ENCODE results near the gene GNA14. TPM values are rescaled to one million over a fixed set of nuclear protein-coding genes. Genes with fewer than 3 reads are reported as not detected.

Gene GNA14
- total RNA-seq, 4 donors from 2014 or later = 3.9 to 12.4 (median 8.9) TPM

DNA sequence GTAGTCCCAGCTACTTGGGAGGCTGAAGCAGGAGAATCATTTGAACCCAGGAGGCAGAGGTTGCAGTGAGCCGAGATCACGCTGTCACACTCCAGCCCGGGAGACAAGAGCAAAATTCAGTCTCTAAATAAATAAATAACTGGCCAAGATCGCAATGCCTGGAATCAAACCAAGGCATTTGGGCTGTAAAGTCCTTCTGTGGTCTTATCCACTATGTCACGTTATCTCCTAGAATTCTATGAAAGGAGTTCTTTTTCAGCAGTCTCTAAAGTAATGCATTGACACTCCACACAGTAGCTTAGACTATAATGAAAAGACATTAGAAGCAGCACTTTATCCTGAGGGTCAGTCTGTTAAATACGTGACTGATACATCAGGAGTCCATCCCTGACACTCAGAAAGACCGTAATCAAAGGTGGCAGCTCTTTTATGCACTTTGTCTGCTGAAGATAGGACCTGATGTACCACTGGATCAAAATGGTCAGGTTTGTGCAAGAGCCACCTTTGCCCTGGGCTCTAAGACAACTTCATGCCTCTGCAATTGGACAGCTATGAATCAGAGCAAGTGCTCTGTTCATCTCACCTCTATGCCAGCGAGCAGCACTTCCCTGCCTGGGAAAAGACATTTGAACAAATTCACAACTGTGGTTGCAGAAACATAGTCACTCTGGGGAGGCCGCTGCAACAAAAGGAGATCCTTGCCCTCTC lies 31.7 kb upstream of the GNA14 start:
- Histone ChIP-seq H3K4me1 (no peaks in the 10 kb centered on the region), H3K4me3 (no peak overlapping the region), H3K9me3 (no peaks in the 10 kb centered on the region), H3K27ac (no peak overlapping the region), H3K27me3 (no peaks in the 10 kb centered on the region), H3K36me3 (no peaks in the 10 kb centered on the region)
- DNase-seq = no peak
- TF ChIP-seq CTCF (IDR thresholded peaks at IDR 0.05) = no peak
- TF ChIP-seq POLR2A (IDR thresholded peaks at IDR 0.05) = no peak

DNA sequence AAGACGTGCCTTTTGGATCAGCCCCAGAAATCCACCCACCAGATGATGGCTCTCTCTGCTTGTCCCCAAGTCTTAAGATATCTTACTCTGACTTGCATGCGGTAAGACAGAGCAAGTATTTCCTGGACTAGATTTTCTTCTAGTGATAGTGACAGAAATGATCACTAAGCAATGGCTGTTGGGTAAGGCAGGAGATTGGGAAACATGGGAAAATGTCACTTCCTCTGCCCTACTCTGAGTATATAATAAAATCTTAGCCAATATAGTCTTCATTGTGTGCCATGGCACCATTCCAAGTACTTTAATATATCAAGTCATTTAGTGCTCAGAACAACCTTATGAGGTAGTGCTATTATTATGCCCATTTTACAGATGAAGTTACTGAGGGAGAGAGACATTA lies 31.0 kb upstream of the GNA14 start:
- Histone ChIP-seq H3K9me3 (no peaks in the 10 kb centered on the region), H3K36me3 (no peaks in the 10 kb centered on the region), H3K27me3 (no peaks in the 10 kb centered on the region), H3K4me3 (no peak overlapping the region), H3K27ac (no peak overlapping the region), H3K4me1 (no peaks in the 10 kb centered on the region)
- no peak for DNase-seq
- TF ChIP-seq POLR2A (IDR thresholded peaks at IDR 0.05) (no peak), CTCF (IDR thresholded peaks at IDR 0.05) (no peak)

DNA sequence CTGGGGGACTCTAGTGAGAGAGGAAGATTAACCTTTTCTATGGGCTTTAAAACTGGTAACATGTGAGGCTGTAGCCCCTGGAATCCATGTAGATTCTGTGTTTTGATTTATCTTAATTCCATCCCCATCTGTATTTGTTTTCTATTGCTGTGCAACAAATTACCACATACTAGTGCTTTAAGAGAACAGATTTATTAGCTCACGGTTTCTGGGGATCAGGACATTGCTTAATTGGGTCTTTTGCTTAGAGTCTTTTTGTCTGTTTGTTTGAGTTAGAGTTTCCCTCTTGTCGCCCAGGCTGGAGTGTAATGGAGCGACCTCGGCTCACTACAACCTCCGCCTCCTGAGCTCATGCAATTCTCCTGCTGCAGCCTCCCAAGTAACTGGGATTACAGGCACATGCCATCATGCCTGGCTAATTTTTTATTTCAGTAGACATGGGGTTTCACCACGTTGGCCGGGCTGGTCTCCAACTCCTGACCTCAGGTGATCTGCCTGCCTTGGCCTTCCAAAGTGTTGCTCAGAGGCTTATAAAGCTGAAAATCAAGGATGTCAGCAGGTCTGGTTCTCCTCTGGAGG lies 29.9 kb upstream of the GNA14 start:
- no peaks in the 10 kb centered on the region for H3K27me3 ChIP-seq
- H3K4me1 ChIP-seq = no peaks in the 10 kb centered on the region
- TF ChIP-seq POLR2A (IDR thresholded peaks at IDR 0.05) = no peak
- no peak for TF ChIP-seq CTCF (IDR thresholded peaks at IDR 0.05)
- no peak overlapping the region for H3K27ac ChIP-seq
- H3K4me3 ChIP-seq = no peak overlapping the region
- no peaks in the 10 kb centered on the region for H3K9me3 ChIP-seq
- no peaks in the 10 kb centered on the region for H3K36me3 ChIP-seq
- no peak for DNase-seq

GRCh38 chr9:77677397-77677796 lies 29.3 kb upstream of the GNA14 start:
- H3K4me1 ChIP-seq = no peaks in the 10 kb centered on the region
- H3K9me3 ChIP-seq = no peaks in the 10 kb centered on the region
- H3K27ac ChIP-seq = no peak overlapping the region
- TF ChIP-seq POLR2A (IDR thresholded peaks at IDR 0.05) = no peak
- TF ChIP-seq CTCF (IDR thresholded peaks at IDR 0.05) = no peak
- H3K27me3 ChIP-seq = no peaks in the 10 kb centered on the region
- no peak overlapping the region for H3K4me3 ChIP-seq
- H3K36me3 ChIP-seq = no peaks in the 10 kb centered on the region
- no peak for DNase-seq

DNA sequence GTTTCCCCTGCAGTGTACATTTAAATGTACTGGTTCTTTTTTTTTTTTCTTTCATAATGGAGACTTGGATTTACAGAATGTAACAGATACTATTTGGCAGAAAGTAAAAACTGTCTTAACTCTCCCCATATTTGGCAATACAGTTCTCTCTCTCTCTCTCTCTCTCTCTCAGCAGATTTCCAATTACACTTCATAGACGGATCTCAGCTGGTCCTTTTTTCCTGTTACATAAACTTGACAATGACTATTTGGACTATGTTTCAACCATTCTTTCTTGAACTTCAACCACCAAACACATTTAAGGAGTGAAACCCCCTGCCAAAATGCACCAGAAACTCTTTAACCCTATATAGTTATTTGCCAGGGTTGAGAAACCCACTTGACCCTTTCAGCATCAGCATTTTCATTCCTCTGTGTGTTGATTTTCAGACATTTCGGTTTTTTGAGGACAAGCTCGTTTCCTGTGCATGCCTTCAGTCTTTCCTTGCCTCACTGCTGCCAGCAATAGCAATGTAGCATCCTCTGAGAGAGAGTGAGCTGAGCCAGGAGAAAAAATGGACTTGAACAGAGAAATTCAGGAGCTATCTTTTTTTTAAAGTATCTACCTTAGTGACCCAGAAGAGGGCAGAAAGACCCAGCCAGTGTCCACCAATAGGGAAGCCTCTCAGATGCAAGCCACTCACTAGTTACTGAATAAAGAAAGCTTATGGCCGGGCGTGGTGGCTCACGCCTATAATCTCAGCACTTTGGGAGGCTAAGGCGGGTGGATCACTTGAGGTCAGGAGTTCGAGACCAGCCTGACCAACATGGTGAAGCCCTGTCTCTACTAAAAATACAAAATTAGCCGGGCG lies 26.0 kb upstream of the GNA14 start:
- Histone ChIP-seq H3K4me1 (no peaks in the 10 kb centered on the region), H3K36me3 (no peaks in the 10 kb centered on the region), H3K9me3 (no peaks in the 10 kb centered on the region), H3K27me3 (no peaks in the 10 kb centered on the region), H3K4me3 (no peak overlapping the region), H3K27ac (peak overlapping the region in 1 of 4 donors; percentile 10)
- no peak for DNase-seq
- TF ChIP-seq CTCF (IDR thresholded peaks at IDR 0.05) (no peak), POLR2A (IDR thresholded peaks at IDR 0.05) (no peak)

All from Peyer's patch (tissue), 4 donors.